Measurements from ENCODE around the gene ALX4. TPM values are rescaled to one million over a fixed set of nuclear protein-coding genes. Genes with fewer than 3 reads are reported as not detected.

Gene ALX4
- under 1 TPM in 2 of 4 donors, not detected in 2; under 0.01 to 0.17 TPM for total RNA-seq

DNA sequence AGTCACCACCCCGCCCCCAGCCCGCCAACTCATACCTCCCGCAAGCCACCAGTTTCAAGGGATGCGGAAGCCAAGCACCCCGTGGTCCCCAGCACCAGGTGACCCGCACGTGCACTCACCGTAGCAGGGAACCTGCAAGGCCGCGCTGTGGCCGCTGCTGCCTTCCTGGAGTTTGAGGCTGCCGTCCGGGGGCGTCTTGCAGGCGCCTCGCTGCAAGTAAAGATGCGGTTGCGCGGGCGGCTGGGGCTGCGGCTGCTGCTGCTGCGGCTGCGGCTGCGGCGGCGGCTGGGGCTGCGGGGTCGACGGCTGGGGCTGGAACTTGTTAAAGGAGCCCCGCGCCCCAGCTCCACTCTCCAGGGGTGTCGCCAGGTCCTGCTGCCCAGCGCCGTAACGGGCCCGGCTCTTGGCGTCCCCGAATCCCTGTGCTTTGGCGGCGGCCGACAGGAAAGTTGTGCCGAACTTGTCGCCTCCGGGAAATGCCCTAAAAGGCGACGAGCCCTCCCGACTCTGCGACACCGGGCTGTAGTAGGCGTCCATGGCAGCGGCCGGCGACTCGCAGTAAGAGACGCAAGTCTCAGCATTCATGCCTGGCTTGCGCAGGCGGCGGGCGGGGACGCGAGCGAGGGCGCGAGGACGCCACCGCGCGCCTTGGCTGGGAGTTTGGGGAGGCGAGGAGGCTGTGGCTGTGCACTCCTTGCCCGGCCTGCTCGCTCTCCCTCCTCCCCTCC lies at the start of gene ALX4:
Gene ALX4 (minus strand): TSS at position 662 of the 728 bp plus-strand sequence. CDS start 77 bp downstream, at position 585.
- TF ChIP-seq, protein P1, sequence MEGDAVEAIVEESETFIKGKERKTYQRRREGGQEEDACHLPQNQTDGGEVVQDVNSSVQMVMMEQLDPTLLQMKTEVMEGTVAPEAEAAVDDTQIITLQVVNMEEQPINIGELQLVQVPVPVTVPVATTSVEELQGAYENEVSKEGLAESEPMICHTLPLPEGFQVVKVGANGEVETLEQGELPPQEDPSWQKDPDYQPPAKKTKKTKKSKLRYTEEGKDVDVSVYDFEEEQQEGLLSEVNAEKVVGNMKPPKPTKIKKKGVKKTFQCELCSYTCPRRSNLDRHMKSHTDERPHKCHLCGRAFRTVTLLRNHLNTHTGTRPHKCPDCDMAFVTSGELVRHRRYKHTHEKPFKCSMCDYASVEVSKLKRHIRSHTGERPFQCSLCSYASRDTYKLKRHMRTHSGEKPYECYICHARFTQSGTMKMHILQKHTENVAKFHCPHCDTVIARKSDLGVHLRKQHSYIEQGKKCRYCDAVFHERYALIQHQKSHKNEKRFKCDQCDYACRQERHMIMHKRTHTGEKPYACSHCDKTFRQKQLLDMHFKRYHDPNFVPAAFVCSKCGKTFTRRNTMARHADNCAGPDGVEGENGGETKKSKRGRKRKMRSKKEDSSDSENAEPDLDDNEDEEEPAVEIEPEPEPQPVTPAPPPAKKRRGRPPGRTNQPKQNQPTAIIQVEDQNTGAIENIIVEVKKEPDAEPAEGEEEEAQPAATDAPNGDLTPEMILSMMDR (IDR thresholded peaks at IDR 0.05; ENCODE audit: low read depth) = no peak

DNA sequence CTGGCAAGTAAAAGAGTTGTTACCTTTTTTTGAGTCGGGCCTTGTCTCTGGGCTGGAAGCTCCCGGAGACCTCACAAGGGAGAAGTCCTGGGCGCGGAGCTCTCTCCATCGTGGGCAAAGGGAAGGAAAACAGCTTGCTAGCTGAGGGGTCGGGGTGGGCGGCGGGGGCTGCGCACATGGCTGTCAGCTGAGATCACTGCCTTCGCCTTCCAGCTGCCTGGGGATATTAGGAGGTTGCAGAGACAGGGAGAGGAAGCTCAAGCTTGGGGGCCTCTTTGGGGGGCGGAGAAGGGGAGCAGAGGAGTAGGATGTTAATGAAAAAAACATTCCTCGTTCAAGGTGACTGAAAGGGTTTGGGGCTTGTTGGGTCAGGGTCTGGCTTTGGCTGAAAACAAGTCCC lies 49.2 kb upstream of the ALX4 start:
- TF ChIP-seq, protein P1 (IDR thresholded peaks at IDR 0.05; ENCODE audit: low read depth) = no peak

DNA sequence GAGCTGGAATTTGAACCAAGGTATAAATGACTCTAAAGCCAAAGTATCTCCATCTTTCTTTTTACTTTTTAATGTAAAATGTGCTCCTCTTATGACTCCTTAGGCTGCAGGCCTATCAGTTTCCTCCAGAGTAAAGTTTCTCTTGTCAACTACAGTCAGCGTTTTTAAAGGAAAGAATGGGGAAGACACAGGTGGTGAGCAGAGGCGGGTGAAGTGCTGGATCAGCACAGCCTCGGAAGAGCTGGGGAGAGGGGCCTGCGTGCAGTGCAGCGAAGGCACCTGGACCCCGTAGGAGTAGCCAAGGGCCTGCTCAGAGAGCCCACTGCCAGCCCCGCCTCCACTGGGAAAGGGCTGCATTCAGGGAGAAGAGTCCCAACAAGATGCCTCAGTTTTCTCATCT lies 48.8 kb upstream of the ALX4 start:
- TF ChIP-seq, protein P1 (IDR thresholded peaks at IDR 0.05; ENCODE audit: low read depth) = no peak

DNA sequence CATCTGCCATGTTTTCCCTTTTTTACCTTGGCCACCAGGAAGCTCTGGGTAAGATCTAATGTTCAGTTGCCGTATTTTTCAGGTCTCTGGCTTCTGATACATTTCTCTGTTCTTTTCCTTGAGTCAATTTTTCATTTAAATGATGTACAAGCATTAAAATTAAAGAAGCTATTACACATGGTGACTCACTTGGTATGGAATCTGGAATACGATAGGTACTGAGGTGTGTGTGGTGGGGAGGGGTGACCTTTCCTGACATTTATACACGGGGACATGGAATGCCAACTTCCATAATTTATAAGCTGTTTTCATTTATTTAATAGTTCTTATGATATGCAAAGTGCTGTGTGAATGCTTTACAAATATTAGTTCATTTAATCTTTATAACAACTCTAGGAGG lies 47.8 kb upstream of the ALX4 start:
- TF ChIP-seq, protein P1 (IDR thresholded peaks at IDR 0.05; ENCODE audit: low read depth) = no peak

DNA sequence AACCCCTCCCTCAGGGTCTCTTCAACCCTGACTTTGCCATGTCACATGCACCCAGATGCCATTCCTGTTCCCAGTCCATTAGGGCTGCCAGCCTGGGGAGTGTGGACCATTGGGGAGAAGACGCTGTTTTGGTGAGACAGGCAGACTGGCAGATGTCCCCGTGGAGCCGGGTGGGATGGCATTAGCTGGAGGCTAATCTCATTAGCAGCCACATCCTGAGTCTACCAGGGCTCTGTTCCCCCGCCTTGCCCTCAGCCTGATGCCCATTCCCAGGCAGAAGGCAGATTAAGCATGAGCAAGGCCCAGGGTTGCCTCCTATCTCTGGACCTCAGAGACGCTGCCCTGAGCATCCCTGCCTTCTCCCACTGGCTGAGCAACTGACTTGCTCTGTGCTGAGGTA lies 46.4 kb upstream of the ALX4 start:
- TF ChIP-seq, protein P1 (IDR thresholded peaks at IDR 0.05; ENCODE audit: low read depth) = no peak

DNA sequence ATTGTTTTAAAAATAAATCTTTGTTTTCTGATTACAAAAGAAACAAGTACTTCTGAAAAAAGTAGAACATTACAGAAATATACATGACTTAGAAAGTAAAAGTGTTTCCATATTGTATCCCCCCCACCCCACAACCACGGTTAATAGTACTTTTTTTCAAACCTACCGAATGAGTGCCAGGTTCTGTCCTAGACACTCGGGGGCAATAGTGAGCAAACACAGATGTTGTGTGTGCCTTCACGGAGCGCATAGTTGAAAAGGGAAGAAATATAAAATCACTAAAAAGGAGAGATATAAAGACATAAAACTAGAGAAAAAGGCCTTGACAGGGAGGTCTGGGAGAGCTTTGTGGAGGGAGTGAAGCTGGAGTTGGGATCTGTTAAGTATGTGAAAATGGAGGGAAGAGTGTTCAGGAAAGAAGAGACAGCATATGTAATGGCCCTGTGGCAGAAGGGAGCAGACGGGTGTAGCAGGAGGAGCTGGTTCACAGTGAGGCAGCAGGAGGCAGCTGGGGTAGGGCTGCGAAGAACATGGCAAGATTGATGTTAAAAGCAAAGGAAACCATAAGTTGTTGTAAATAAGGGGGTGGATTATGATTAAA lies 42.1 kb upstream of the ALX4 start:
- TF ChIP-seq, protein P1 (IDR thresholded peaks at IDR 0.05; ENCODE audit: low read depth) = no peak

DNA sequence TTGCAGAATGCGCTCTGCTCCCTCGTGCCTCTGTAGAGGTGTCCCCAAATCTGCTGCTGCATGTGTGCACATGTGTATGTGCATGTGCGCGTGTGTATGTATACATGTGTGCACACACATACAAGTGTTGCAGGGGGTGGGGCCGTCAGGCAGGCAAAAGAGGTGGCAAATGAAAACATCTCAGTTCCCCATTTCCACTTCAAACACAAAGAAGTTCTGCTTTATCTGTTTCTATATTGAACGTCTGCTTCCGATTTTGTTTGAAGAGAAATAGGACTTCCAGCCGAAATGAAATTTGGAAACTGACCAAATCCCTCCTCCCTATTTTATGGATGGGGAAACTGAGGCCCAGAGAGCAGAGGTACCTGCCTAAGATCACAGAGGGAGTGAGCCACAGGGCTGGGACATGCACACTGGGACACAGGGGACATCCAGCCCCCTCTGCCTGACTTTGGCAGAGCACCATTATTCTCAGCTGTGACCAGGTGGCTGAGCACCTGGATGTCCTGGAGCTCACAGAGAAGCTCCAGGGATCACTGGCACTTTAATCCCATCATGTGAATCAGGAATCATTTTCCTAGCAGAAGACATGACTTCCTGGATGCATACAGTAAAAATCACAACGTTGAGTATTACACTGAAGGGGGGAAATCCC lies 41.2 kb upstream of the ALX4 start:
- TF ChIP-seq, protein P1 (IDR thresholded peaks at IDR 0.05; ENCODE audit: low read depth) = no peak
